Thoracic aorta (tissue), 2 donors: ENCODE results near the gene INF2. TPM values are rescaled to one million over a fixed set of nuclear protein-coding genes. Genes with fewer than 3 reads are reported as not detected.

ENCODE experiments used
- ATAC-seq: fragments of 150-250 bp; one replicate; pipeline ENCODE4 v1.8.0; 2017; ENCODE audit warnings: low read depth; ENCODE audit not compliant: insufficient number of reproducible peaks, low FRiP score
- DNase-seq: peaks from one replicate; pipeline ENCODE4 v3.0.0-alpha.2; 2020; ENCODE audit warnings: low spot score
- H3K27ac ChIP-seq, 2 donors: fragments of 200-600 bp; sonication (generic); 1 replicate in 1 of 2; 2 replicates in 1 of 2; pipeline ENCODE4 v1.5.1; 2016; ENCODE audit warnings: mild to moderate bottlenecking in 2 of 2, moderate library complexity in 2 of 2
- H3K27me3 ChIP-seq: fragments of 200-600 bp; sonication (generic); replicated peaks from 2 replicates; pipeline ENCODE4 v1.6.0; 2016; ENCODE audit warnings: mild to moderate bottlenecking; ENCODE audit not compliant: insufficient read depth
- H3K36me3 ChIP-seq: fragments of 200-600 bp; sonication (generic); one replicate; pipeline ENCODE4 v1.5.1; 2016
- H3K4me1 ChIP-seq, 2 donors: fragments of 200-600 bp; sonication (generic); 1 replicate in 1 of 2; 2 replicates in 1 of 2; pipeline versions ENCODE4 v1.5.1 to v1.6.0; 2016; ENCODE audit warnings: low read depth in 2 of 2, mild to moderate bottlenecking in 1 of 2; ENCODE audit not compliant: control insufficient read depth in 1 of 2
- H3K4me3 ChIP-seq: fragments of 200-600 bp; sonication (generic); 2 replicates; pipeline ENCODE4 v1.5.1; 2016; ENCODE audit warnings: mild to moderate bottlenecking
- H3K9me3 ChIP-seq: fragments of 200-600 bp; sonication (generic); 2 replicates; pipeline ENCODE4 v1.5.1; 2016
- CTCF ChIP-seq: fragments of 200-600 bp; sonication (generic); IDR thresholded peaks from one replicate; pipeline ENCODE4 v1.5.1; 2019; ENCODE audit warnings: antibody characterized with exemption
- total RNA-seq, 2 donors: library from RNA; depleted of rRNA; stranded (reverse); fragments of >200 nt; gene quantifications; one replicate each; pipeline versions ENCODE4 v1.1.0 to v1.2.3, GENCODE V29; 2016

Gene INF2
- total RNA-seq, 2 donors from 2014 or later, result 124 to 162 TPM

GRCh38 chr14:104714066-104714465, 24.6 kb downstream of the INF2 start:
- H3K27ac ChIP-seq, result no peak overlapping the region
- no peak for TF ChIP-seq CTCF
- peaks cover 58% of the 10 kb centered on the region for H3K36me3 ChIP-seq
- ATAC-seq, result no peak
- no peak for DNase-seq
- no peaks in the 10 kb centered on the region for H3K9me3 ChIP-seq
- H3K27me3 ChIP-seq, result no peaks in the 10 kb centered on the region
- H3K4me3 ChIP-seq, result no peak overlapping the region
- H3K4me1 ChIP-seq, result peaks cover 0 to 7% of the 10 kb centered on the region in 2 donors

- TF ChIP-seq CTCF, result no peak
- H3K27ac ChIP-seq, result no peak overlapping the region
- no peak overlapping the region for H3K4me3 ChIP-seq
- H3K9me3 ChIP-seq, result no peaks in the 10 kb centered on the region
- H3K27me3 ChIP-seq, result no peaks in the 10 kb centered on the region
- H3K36me3 ChIP-seq, result peaks cover 62% of the 10 kb centered on the region
- peaks cover 0 to 1% of the 10 kb centered on the region in 2 donors for H3K4me1 ChIP-seq
- no peak for ATAC-seq
- no peak for DNase-seq
Observed at GRCh38 chr14:104714681-104715080, 25.3 kb downstream of the INF2 start.

- H3K27ac ChIP-seq, result no peak overlapping the region
- no peaks in the 10 kb centered on the region for H3K4me1 ChIP-seq
- no peaks in the 10 kb centered on the region for H3K9me3 ChIP-seq
- peaks cover 61% of the 10 kb centered on the region for H3K36me3 ChIP-seq
- ATAC-seq, result no peak
- no peak for TF ChIP-seq CTCF
- H3K27me3 ChIP-seq, result no peaks in the 10 kb centered on the region
- DNase-seq, result no peak
- H3K4me3 ChIP-seq, result no peak overlapping the region
Observed at GRCh38 chr14:104715416-104715815, 26.0 kb downstream of the INF2 start.

GRCh38 chr14:104715871-104716270, 26.5 kb downstream of the INF2 start:
- no peaks in the 10 kb centered on the region for H3K27me3 ChIP-seq
- no peak overlapping the region for H3K4me3 ChIP-seq
- ATAC-seq (no peak), DNase-seq (no peak)
- TF ChIP-seq CTCF, result no peak
- H3K9me3 ChIP-seq, result no peaks in the 10 kb centered on the region
- peaks cover 56% of the 10 kb centered on the region for H3K36me3 ChIP-seq
- no peaks in the 10 kb centered on the region for H3K4me1 ChIP-seq
- H3K27ac ChIP-seq, result no peak overlapping the region

- H3K4me3 ChIP-seq, result no peak overlapping the region
- no peaks in the 10 kb centered on the region for H3K27me3 ChIP-seq
- DNase-seq (no peak), ATAC-seq (no peak)
- no peak overlapping the region for H3K27ac ChIP-seq
- H3K4me1 ChIP-seq, result peaks cover 7 to 8% of the 10 kb centered on the region in 2 donors
- no peaks in the 10 kb centered on the region for H3K9me3 ChIP-seq
- peaks cover 44% of the 10 kb centered on the region for H3K36me3 ChIP-seq
- no peak for TF ChIP-seq CTCF
Observed at GRCh38 chr14:104717137-104717536, 27.7 kb downstream of the INF2 start.
